HG03159 (cell line): ENCODE results near the gene MXD1.

Experiments used
- ATAC-seq: cut with Tn5 transposase; IDR thresholded peaks from one replicate; pipeline ENCODE4 v1.9.1; 2021; ENCODE audit warnings: mild to moderate bottlenecking, moderate library complexity; ENCODE audit not compliant: unreplicated experiment

Gene MXD1

GRCh38 chr2:69975853-69976462 is 61.0 kb downstream of the MXD1 start:
- no peak for ATAC-seq

GRCh38 chr2:69977186-69977585 is 62.3 kb downstream of the MXD1 start:
- ATAC-seq = no peak

- ATAC-seq = no peak
These were observed 63.1 kb downstream of the MXD1 start for GRCh38 chr2:69977906-69978482.

GRCh38 chr2:69979902-69980807 is 65.2 kb downstream of the MXD1 start:
- no peak for ATAC-seq

- no peak for ATAC-seq
These were observed 68.6 kb downstream of the MXD1 start for GRCh38 chr2:69983392-69983966.

- ATAC-seq = no peak
These were observed 70.3 kb downstream of the MXD1 start for GRCh38 chr2:69985216-69985615.

GRCh38 chr2:69985688-69986087 is 70.8 kb downstream of the MXD1 start:
- ATAC-seq = no peak

- no peak for ATAC-seq
These were observed 71.8 kb downstream of the MXD1 start for GRCh38 chr2:69986691-69987090.

- ATAC-seq = no peak
These were observed 73.3 kb downstream of the MXD1 start for GRCh38 chr2:69988086-69988635.

GRCh38 chr2:69989009-69989408 is 74.1 kb downstream of the MXD1 start:
- ATAC-seq = no peak

- ATAC-seq = no peak
These were observed 74.7 kb downstream of the MXD1 start for GRCh38 chr2:69989441-69990105.
